ENCODE data around the gene PIGQ.

PIGQ gene

GRCh38 chr16:549544-550263 lies 20.1 kb upstream of the PIGQ start:
- Histone ChIP-seq H3K27me3 (ENCODE audit: insufficient read depth, low read length) (no peaks in the 10 kb centered on the region), H3K9me3 (ENCODE audit: insufficient read depth, low read depth, low read length) (no peaks in the 10 kb centered on the region), H3K4me1 (ENCODE audit: insufficient read depth, low read length) (no peaks in the 10 kb centered on the region), H3K4me3 (ENCODE audit: low read length) (no peak overlapping the region), H3K36me3 (ENCODE audit: insufficient read depth, low read length) (peaks cover 15% of the 10 kb centered on the region), H3K27ac (ENCODE audit: low read depth, low read length) (no peak overlapping the region), H3K9ac (ENCODE audit: low read depth, low read length) (no peak overlapping the region)
- 94% methylated on average over 54 of the region's 54 CpGs for WGBS

GRCh38 chr16:551210-551609 lies 18.6 kb upstream of the PIGQ start:
- H3K4me1 ChIP-seq (ENCODE audit: insufficient read depth, low read length): no peaks in the 10 kb centered on the region
- no peak overlapping the region for H3K9ac ChIP-seq (ENCODE audit: low read depth, low read length)
- H3K27ac ChIP-seq (ENCODE audit: low read depth, low read length): no peak overlapping the region
- no peaks in the 10 kb centered on the region for H3K27me3 ChIP-seq (ENCODE audit: insufficient read depth, low read length)
- peaks cover 15% of the 10 kb centered on the region for H3K36me3 ChIP-seq (ENCODE audit: insufficient read depth, low read length)
- 97% methylated on average over 28 of the region's 28 CpGs for WGBS
- H3K9me3 ChIP-seq (ENCODE audit: insufficient read depth, low read depth, low read length): no peaks in the 10 kb centered on the region
- H3K4me3 ChIP-seq (ENCODE audit: low read length): no peak overlapping the region

- Histone ChIP-seq H3K4me3 (ENCODE audit: low read length) (no peak overlapping the region), H3K27ac (ENCODE audit: low read depth, low read length) (no peak overlapping the region), H3K36me3 (ENCODE audit: insufficient read depth, low read length) (peaks cover 15% of the 10 kb centered on the region), H3K4me1 (ENCODE audit: insufficient read depth, low read length) (no peaks in the 10 kb centered on the region), H3K9ac (ENCODE audit: low read depth, low read length) (no peak overlapping the region), H3K9me3 (ENCODE audit: insufficient read depth, low read depth, low read length) (no peaks in the 10 kb centered on the region), H3K27me3 (ENCODE audit: insufficient read depth, low read length) (no peaks in the 10 kb centered on the region)
- WGBS: 96% methylated on average over 35 of the region's 35 CpGs
These were observed 17.6 kb upstream of the PIGQ start for GRCh38 chr16:552171-552570.

- H3K4me3 ChIP-seq (ENCODE audit: low read length): no peak overlapping the region
These were observed 16.0 kb upstream of the PIGQ start for GRCh38 chr16:553601-554296.

GRCh38 chr16:554297-554621 lies 15.5 kb upstream of the PIGQ start:
- H3K9ac ChIP-seq (ENCODE audit: low read depth, low read length): no peak overlapping the region
- 87% methylated on average over 11 of the region's 11 CpGs for WGBS

More at GRCh38 chr16:553601-554296, 16.0 kb upstream of the PIGQ start:
- Histone ChIP-seq H3K27ac (ENCODE audit: low read depth, low read length) (no peak overlapping the region), H3K9me3 (ENCODE audit: insufficient read depth, low read depth, low read length) (no peaks in the 10 kb centered on the region), H3K27me3 (ENCODE audit: insufficient read depth, low read length) (peaks cover 7% of the 10 kb centered on the region), H3K36me3 (ENCODE audit: insufficient read depth, low read length) (peaks cover 15% of the 10 kb centered on the region), H3K4me1 (ENCODE audit: insufficient read depth, low read length) (no peaks in the 10 kb centered on the region), H3K9ac (ENCODE audit: low read depth, low read length) (no peak overlapping the region)
- WGBS: 95% methylated on average over 33 of the region's 33 CpGs

GRCh38 chr16:554640-555365 lies 15.0 kb upstream of the PIGQ start:
- Histone ChIP-seq H3K27ac (ENCODE audit: low read depth, low read length) (no peak overlapping the region), H3K4me1 (ENCODE audit: insufficient read depth, low read length) (0 out of 2 replicates have a peak, but pooled peaks cover 3% of the 10 kb centered on the region), H3K9me3 (ENCODE audit: insufficient read depth, low read depth, low read length) (no peaks in the 10 kb centered on the region), H3K36me3 (ENCODE audit: insufficient read depth, low read length) (peaks cover 15% of the 10 kb centered on the region), H3K27me3 (ENCODE audit: insufficient read depth, low read length) (peaks cover 17% of the 10 kb centered on the region), H3K4me3 (ENCODE audit: low read length) (no peak overlapping the region), H3K9ac (ENCODE audit: low read depth, low read length) (no peak overlapping the region)
- WGBS: 93% methylated on average over 54 of the region's 54 CpGs

More at GRCh38 chr16:554297-554621, 15.5 kb upstream of the PIGQ start:
- Histone ChIP-seq H3K4me1 (ENCODE audit: insufficient read depth, low read length) (0 out of 2 replicates have a peak, but pooled peaks cover under 1% of the 10 kb centered on the region), H3K9me3 (ENCODE audit: insufficient read depth, low read depth, low read length) (no peaks in the 10 kb centered on the region), H3K4me3 (ENCODE audit: low read length) (no peak overlapping the region), H3K27ac (ENCODE audit: low read depth, low read length) (no peak overlapping the region), H3K36me3 (ENCODE audit: insufficient read depth, low read length) (peaks cover 15% of the 10 kb centered on the region), H3K27me3 (ENCODE audit: insufficient read depth, low read length) (peaks cover 12% of the 10 kb centered on the region)

GRCh38 chr16:555528-556473 lies 14.0 kb upstream of the PIGQ start:
- H3K27me3 ChIP-seq (ENCODE audit: insufficient read depth, low read length): peaks cover 27% of the 10 kb centered on the region
- no peak overlapping the region for H3K4me3 ChIP-seq (ENCODE audit: low read length)
- WGBS: 87% methylated on average over 32 of the region's 32 CpGs
- no peaks in the 10 kb centered on the region for H3K9me3 ChIP-seq (ENCODE audit: insufficient read depth, low read depth, low read length)
- H3K9ac ChIP-seq (ENCODE audit: low read depth, low read length): no peak overlapping the region
- H3K36me3 ChIP-seq (ENCODE audit: insufficient read depth, low read length): peaks cover 15% of the 10 kb centered on the region
- H3K4me1 ChIP-seq (ENCODE audit: insufficient read depth, low read length): 0 out of 2 replicates have a peak, but pooled peaks cover 3% of the 10 kb centered on the region
- H3K27ac ChIP-seq (ENCODE audit: low read depth, low read length): no peak overlapping the region

- WGBS: 92% methylated on average over 32 of the region's 32 CpGs
These were observed 13.1 kb upstream of the PIGQ start for GRCh38 chr16:556474-557173.

GRCh38 chr16:557463-558297 lies 12.1 kb upstream of the PIGQ start:
- H3K27ac ChIP-seq (ENCODE audit: low read depth, low read length): no peak overlapping the region
- H3K9ac ChIP-seq (ENCODE audit: low read depth, low read length): no peak overlapping the region
- 0 out of 2 replicates have a peak, but pooled peaks cover 2% of the 10 kb centered on the region for H3K36me3 ChIP-seq (ENCODE audit: insufficient read depth, low read length)
- peaks cover 44% of the 10 kb centered on the region for H3K27me3 ChIP-seq (ENCODE audit: insufficient read depth, low read length)
- WGBS: 91% methylated on average over 23 of the region's 23 CpGs
- H3K9me3 ChIP-seq (ENCODE audit: insufficient read depth, low read depth, low read length): no peaks in the 10 kb centered on the region
- H3K4me3 ChIP-seq (ENCODE audit: low read length): no peak overlapping the region
- 0 out of 2 replicates have a peak, but pooled peaks cover 3% of the 10 kb centered on the region for H3K4me1 ChIP-seq (ENCODE audit: insufficient read depth, low read length)

More at GRCh38 chr16:556474-557173, 13.1 kb upstream of the PIGQ start:
- Histone ChIP-seq H3K9ac (ENCODE audit: low read depth, low read length) (no peak overlapping the region), H3K4me3 (ENCODE audit: low read length) (no peak overlapping the region), H3K27me3 (ENCODE audit: insufficient read depth, low read length) (peaks cover 35% of the 10 kb centered on the region), H3K4me1 (ENCODE audit: insufficient read depth, low read length) (0 out of 2 replicates have a peak, but pooled peaks cover 3% of the 10 kb centered on the region), H3K27ac (ENCODE audit: low read depth, low read length) (no peak overlapping the region), H3K36me3 (ENCODE audit: insufficient read depth, low read length) (peaks cover 11% of the 10 kb centered on the region), H3K9me3 (ENCODE audit: insufficient read depth, low read depth, low read length) (no peaks in the 10 kb centered on the region)

All from HUES64 (cell line).